ENCODE results near the gene MLEC.
A peak's percentile ranks its signal among the peaks of the same experiment; 100 is the strongest.
"Not testable (repeated sequence)": the region's sequence is repeated elsewhere in the genome, so short reads cannot be mapped to it uniquely, and the experiment has no call there.

Gene MLEC

DNA sequence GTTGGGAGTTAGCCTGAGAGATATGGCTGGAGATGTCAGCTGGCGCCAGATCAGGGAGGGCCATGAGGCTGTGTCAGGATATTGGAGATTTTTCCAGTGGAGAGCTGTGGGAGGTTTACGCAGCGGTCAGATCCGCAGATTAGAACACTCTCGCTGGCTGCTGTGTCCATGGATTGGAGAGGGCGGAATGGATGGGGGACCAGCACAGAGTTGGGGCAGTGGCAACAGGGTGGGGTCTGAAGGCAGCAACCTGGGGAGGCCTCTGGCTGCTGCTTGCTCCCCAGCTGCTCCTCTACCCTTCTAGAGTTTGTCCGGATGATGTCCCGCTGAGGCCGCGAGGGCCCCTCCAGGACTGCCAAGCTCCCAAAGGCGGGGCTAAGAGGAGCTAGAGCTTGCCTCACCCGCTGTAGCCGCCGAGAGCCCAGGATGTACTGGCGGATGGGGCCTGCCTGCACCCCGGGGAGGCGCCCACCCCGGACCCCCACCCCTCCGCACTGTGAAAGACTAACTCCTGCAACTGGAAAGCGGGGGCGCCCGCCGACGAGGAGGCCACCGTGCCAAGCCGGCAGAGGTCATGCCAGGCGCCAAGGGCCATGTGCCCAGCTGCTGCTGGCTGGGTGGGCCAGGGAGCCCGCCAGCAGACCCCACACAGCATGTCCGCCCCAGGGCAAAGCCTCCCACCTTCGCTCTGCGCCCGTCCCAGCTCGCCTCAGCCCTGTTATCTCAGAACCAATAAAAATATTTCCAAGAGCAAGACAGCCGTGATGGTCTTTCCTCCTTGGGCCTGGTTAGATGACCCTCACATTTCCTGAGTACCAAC is 20.2 kb upstream of the MLEC start:
- DNase-seq: no peak

DNA sequence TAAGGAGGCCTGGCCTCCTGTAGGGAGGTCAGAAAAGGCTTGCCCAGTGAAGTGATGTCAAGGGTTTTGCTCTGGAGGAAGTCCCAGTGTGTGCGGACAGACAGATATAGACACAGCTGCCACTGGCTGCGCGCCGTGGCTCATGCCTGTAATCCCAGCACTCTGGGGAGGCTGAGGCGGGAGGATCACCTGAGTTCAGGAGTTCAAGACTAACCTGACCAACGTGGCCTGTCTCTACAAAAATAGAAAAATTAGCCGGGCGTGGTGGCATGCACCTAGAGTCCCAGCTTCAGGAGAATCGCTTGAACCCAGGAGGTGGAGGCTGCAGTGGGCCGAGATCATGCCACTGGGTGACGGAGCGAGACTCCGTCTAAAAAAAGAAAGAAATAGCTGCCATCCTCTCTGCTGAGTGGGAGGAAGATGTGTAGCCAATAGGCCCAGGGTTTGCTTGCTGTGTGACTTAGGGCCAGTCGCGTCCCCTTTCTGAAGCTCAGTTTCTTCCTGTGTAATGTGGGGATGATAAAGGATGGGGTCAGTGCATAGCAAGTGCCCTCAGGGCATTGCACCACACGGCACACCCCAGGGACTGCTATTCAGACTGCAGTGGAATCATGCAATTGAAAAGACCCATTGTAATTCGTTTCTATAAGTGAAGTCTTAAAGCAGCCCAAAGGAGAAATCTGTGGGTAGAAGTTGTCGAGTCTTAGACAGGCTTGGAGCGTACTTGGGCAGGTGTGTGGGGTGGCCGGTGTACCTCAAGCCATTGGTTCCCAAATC is 18.7 kb upstream of the MLEC start:
- DNase-seq: no peak

GRCh38 chr12:120668868-120669840 is 17.8 kb upstream of the MLEC start:
- no peak for DNase-seq

DNA sequence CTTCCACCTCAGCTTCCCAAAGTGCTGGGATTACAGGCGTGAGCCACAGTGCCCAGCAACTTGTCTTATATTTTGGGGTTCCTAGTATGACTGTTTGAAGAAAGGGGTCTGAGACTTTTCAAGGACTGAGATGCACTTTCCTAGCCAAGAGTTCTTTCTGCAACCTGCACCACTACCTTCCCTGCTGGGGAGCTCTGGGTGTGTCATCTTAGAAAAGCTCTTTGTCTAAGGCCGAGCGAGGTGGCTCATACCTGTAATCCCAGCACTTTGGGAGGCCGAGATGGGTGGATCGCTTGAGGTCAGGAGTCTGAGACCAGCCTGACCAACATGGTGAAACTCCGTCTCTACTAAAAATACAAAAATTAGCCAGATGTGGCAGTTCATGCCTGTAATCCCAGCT is 16.7 kb upstream of the MLEC start:
- not testable (repeated sequence) for DNase-seq

DNA sequence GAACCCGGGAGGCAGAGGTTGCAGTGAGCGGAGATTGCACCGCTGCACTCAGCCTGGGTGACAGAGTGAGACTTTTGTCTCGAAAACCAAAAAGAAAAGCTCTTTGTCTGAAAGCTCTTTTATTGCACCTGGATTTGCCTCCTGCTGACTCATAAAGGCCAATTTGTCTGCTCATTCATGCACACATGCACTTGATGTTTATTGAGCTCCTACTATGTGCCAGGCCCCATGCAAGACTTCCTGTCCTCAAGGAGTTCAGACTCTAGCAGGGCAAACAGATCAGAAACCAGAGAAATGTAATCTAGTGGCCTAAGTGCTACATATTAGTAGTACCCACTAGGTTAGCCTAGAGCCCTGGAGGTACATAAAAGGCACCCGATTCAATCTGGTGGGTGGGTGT is 16.3 kb upstream of the MLEC start:
- DNase-seq: no peak

DNA sequence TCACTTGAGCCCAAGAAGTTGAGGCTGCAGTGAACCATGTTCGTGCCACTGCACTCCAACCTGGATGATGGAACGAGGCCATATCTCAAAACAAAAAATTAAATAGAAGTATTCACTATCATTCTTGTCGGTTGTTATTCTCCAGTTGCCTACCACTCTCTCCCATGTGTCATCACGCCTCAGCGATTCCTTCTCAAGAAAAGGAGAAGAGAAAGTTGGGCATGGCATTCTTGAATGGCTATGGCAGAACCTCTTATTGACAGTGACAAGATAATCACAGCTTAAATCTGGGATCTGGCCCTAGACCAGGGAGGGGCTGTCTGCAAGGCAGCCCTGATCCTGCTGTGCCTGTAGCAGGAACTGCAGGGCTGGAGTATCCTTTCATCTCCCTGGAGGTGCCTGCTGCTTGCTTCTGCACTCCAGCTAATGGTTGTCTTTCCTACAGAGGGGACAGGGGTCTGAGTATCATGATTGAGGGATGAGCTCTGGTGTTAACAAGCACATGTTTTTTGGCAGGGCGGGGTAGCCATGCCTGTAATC is 12.8 kb upstream of the MLEC start:
- DNase-seq: no peak

- DNase-seq: peak; percentile 30
Measured at GRCh38 chr12:120677765-120678473, 9.0 kb upstream of the MLEC start.

DNA sequence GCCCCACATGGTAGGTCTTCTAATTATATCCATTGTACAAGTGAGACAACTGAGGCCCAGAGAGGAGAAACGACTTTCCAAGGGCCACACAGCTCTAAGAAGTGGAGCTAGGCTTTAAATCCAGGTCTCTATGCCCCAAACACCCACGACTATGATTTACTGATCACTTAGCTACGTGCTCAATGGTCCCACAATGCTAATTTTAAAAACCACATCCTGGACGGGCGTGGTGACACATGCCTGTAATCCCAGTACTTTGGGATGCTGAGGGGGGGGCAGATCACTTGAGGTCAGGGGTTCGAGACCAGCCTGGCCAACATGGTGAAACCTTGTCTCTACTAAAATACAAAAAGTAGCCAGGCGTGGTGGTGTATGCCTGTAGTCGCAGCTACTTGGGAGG is 8.4 kb upstream of the MLEC start:
- peak; percentile 23 for DNase-seq

- no peak for DNase-seq
Measured at GRCh38 chr12:120680165-120680738, 6.7 kb upstream of the MLEC start.

DNA sequence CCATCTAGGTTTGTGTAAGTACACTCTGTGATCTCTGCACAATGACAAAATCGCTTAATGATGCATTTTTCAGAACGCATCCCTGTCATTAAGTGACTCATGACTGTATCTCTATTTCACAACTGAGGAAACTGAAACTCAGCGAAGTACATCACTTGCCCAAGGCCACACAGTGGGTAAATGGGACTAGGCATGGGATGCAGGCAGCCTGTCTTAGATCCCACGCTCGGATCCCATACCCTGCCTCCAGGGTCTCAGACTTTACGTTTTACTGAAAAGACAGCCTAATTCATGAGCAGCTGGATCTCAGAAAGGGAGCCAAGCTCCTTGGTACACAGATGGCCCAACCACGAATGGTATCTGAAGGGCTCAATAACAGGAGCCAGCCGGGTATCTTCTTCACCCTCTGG is 2.4 kb upstream of the MLEC start:
- peak; percentile 23 for DNase-seq

GRCh38 chr12:120685522-120685921 is 1.4 kb upstream of the MLEC start:
- DNase-seq: no peak

- peak; percentile 98 for DNase-seq
Measured at GRCh38 chr12:120686151-120686689, 729 bp upstream of the MLEC start.

- peak; percentile 60 for DNase-seq
Measured at GRCh38 chr12:120687578-120688289, 785 bp downstream of the MLEC start.

DNA sequence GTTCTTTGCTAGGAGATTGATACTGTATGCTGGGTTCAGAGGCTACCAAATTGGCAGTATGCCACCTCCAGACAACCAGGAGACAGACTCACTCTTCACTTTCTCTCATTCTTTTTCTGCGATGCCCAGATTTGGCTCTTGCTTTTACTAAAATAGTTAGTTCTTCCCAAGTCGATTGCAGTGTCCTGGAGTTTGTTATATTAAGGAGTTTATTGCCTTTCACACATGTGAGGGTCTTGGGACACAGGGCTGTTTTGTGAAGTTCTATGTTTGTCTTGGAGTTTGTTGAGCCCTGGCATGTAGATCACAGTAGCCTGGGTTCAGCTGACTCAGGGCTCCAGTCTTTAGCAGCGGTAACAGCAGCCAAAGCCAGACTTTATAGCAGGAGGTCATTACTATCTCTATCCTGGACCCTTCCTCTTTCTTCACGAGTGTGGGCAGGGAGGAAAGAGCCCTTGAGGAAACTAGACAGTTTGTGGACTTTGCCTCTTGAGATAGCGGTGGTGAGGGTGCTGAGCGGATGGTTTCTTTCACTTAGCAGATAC is 1.6 kb downstream of the MLEC start:
- no peak for DNase-seq

GRCh38 chr12:120689397-120690082 is 2.6 kb downstream of the MLEC start:
- DNase-seq: no peak

- no peak for DNase-seq
Measured at GRCh38 chr12:120690083-120690450, 3.1 kb downstream of the MLEC start.

DNA sequence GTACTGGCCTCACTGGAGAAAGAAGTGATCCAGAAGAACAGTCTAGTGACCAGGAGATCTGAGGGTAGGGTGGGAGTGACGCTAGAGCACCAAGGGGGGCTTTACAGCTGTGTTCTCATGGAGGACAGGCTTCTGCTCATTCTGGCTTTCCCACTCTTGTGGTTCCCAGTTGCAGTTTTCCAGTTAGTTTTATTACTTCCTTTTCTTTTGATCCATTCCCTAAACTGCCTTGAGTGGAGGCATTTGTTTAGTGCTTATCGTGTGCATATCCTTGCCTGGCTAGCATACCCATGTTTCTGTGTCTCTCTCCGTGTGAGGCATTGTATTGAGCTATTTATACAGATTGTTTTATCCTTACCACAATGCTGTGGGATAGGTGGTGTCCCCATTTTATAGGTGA is 4.0 kb downstream of the MLEC start:
- DNase-seq: no peak

DNA sequence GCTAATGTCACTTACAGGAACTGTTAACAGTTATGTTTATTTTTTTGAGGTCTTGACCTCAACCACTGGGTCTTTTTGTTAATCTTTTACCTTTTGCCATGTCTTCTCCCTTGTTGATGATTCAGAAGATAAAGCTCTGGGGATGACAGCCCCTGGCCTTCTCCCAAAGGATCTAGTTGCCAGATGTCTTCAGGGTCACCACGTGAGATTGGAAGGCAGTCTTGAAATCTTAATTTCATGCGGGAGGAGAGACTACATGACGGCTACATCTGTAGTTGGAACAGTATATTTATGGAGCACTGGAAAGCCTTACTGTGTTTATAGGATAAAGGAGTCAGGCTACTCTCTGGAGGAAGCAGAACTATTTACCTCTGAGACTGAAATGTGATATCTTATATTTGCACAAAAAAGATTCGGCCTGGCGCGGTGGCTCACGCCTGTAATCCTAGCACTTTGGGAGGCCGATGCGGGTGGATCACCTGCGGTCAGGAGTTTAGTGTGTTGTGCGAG is 5.6 kb downstream of the MLEC start:
- DNase-seq: no peak

DNA sequence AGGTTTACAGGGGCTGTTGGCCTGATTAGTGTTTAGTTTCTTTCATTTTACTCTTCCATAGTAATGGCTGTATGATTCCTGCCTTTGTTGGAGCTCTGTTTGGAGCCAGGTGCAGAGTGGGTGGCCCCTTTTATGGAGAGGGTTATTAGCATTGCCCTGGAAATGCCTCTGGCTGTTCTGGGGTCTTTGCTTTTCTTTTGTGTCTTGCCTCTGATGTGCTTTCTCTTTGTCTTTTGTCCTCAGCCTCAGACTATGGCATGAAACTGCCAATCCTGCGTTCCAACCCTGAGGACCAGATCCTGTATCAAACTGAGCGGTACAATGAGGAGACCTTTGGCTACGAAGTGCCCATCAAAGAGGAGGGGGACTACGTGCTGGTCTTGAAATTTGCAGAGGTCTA is 6.9 kb downstream of the MLEC start:
- DNase-seq: no peak

GRCh38 chr12:120696626-120697025 is 9.7 kb downstream of the MLEC start:
- DNase-seq: no peak

Data from activated CD4-positive, alpha-beta T cell treated with anti-CD3 and anti-CD28 coated beads for 48 hours (primary cell).